Measurements from ENCODE around the gene RRAD.

GRCh38 chr16:66934138-66934838 is 9.0 kb upstream of the RRAD start, which contains the start of gene CIAO2B:
- TF ChIP-seq, protein P1, sequence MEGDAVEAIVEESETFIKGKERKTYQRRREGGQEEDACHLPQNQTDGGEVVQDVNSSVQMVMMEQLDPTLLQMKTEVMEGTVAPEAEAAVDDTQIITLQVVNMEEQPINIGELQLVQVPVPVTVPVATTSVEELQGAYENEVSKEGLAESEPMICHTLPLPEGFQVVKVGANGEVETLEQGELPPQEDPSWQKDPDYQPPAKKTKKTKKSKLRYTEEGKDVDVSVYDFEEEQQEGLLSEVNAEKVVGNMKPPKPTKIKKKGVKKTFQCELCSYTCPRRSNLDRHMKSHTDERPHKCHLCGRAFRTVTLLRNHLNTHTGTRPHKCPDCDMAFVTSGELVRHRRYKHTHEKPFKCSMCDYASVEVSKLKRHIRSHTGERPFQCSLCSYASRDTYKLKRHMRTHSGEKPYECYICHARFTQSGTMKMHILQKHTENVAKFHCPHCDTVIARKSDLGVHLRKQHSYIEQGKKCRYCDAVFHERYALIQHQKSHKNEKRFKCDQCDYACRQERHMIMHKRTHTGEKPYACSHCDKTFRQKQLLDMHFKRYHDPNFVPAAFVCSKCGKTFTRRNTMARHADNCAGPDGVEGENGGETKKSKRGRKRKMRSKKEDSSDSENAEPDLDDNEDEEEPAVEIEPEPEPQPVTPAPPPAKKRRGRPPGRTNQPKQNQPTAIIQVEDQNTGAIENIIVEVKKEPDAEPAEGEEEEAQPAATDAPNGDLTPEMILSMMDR (tag by site-specific recombination; IDR thresholded peaks at IDR 0.05), result no peak
- TF ChIP-seq PBX3 (CRISPR knock-in tag; IDR thresholded peaks at IDR 0.05) (no peak), ZNF23 (tag by site-specific recombination; IDR thresholded peaks at IDR 0.05; ENCODE audit: borderline replicate concordance) (no peak), ZNF558 (tag by site-specific recombination; IDR thresholded peaks at IDR 0.05) (no peak), TRIM28 (IDR thresholded peaks at IDR 0.05; ENCODE audit: borderline replicate concordance, low read length) (no peak), ZNF660 (tag by site-specific recombination; IDR thresholded peaks at IDR 0.05) (peak; percentile 78), ZNF624 (tag by site-specific recombination; IDR thresholded peaks at IDR 0.05) (no peak), GLIS2 (tag by site-specific recombination; IDR thresholded peaks at IDR 0.05) (no peak; the same call in 1 of the 2 replicates), ZNF274 (IDR thresholded peaks at IDR 0.05; ENCODE audit: low read length) (no peak), ZNF274 (tag by site-specific recombination; IDR thresholded peaks at IDR 0.05; ENCODE audit: borderline replicate concordance) (no peak), KLF7 (tag by site-specific recombination; IDR thresholded peaks at IDR 0.05; ENCODE audit: borderline replicate concordance) (no peak; the same call in 1 of the 2 replicates)
- TF ChIP-seq, protein P2, sequence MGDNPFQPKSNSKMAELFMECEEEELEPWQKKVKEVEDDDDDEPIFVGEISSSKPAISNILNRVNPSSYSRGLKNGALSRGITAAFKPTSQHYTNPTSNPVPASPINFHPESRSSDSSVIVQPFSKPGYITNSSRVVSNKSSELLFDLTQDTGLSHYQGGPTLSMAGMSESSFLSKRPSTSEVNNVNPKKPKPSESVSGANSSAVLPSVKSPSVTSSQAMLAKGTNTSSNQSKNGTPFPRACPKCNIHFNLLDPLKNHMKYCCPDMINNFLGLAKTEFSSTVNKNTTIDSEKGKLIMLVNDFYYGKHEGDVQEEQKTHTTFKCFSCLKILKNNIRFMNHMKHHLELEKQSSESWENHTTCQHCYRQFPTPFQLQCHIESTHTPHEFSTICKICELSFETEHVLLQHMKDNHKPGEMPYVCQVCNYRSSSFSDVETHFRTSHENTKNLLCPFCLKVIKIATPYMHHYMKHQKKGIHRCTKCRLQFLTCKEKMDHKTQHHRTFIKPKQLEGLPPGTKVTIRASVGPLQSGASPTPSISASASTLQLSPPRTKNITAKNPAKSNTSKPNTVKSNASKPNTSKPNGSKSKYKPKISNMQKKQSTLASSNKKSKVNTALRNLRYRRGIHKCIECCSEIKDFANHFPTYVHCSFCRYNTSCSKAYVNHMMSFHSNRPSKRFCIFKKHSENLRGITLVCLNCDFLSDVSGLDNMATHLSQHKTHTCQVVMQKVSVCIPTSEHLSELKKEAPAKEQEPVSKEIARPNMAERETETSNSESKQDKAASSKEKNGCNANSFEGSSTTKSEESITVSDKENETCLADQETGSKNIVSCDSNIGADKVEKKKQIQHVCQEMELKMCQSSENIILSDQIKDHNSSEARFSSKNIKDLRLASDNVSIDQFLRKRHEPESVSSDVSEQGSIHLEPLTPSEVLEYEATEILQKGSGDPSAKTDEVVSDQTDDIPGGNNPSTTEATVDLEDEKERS (tag by site-specific recombination; IDR thresholded peaks at IDR 0.05), result no peak
- TF ChIP-seq, protein P3, sequence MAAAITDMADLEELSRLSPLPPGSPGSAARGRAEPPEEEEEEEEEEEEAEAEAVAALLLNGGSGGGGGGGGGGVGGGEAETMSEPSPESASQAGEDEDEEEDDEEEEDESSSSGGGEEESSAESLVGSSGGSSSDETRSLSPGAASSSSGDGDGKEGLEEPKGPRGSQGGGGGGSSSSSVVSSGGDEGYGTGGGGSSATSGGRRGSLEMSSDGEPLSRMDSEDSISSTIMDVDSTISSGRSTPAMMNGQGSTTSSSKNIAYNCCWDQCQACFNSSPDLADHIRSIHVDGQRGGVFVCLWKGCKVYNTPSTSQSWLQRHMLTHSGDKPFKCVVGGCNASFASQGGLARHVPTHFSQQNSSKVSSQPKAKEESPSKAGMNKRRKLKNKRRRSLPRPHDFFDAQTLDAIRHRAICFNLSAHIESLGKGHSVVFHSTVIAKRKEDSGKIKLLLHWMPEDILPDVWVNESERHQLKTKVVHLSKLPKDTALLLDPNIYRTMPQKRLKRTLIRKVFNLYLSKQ (tag by site-specific recombination; IDR thresholded peaks at IDR 0.05; ENCODE audit: borderline replicate concordance), result no peak

Data from HEK293 (cell line).